ENCODE measurements around the gene STK33. TPM values are rescaled to one million over a fixed set of nuclear protein-coding genes. Genes with fewer than 3 reads are reported as not detected.

STK33 gene
- total and polyA plus RNA-seq, 4 donors = 0.10 to 3.8 (median 1.6) TPM

DNA sequence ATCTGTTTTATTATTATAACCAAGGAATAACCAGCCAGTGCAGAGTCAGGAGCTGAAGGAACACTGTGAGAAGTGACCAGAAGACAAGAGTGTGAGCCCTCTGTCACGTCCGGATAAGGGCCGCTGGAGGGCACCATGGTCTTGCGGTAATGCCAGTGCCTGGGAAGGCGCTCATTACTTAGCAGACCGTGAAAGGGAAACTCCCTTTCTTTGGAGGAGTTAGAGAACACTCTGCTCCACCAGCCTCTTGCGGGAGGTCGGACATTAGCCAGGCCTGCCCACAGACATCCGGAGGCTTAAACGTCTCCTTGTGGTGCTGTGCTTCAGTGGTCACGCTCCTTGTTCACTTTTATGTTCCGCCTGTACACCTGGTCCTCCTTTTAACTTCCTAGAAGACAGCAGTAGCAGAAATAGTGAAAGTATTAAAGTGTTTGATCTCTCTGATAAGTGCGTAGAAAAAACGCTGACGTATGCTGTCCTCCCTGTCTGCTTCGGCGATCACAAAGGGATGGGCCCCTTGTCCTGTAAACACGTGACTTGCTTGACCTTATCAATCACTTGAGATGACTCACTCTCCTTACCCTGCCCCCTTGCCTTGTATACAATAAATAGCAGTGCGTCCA, 209.7 kb downstream of the STK33 start:
- no peaks in the 10 kb centered on the region for H3K27me3 ChIP-seq (ENCODE audit: control insufficient read depth in 1 of 2, insufficient read depth in 2 of 2, low read length in 1 of 2)
- no peak for DNase-seq
- WGBS, 2 donors = 74 to 77% methylated on average over 19 of the region's 19 CpGs
- H3K4me3 ChIP-seq (ENCODE audit: low read length in 2 of 2) = no peak overlapping the region
- H3K4me1 ChIP-seq (ENCODE audit: control insufficient read depth in 1 of 2, insufficient read depth in 2 of 2, low read length in 2 of 2) = no peaks in the 10 kb centered on the region
- intact Hi-C loops (cut with DNase I) = no loop called here
- no peaks in the 10 kb centered on the region for H3K36me3 ChIP-seq (ENCODE audit: control insufficient read depth in 1 of 2, insufficient read depth in 2 of 2, low read length in 1 of 2)
- H3K9me3 ChIP-seq (ENCODE audit: control insufficient read depth, low read length) = no peaks in the 10 kb centered on the region
- ATAC-seq (ENCODE audit: low FRiP score) = no peak
- H3K27ac ChIP-seq (ENCODE audit: low read depth in 1 of 2, low read length in 2 of 2) = no peak overlapping the region

DNA sequence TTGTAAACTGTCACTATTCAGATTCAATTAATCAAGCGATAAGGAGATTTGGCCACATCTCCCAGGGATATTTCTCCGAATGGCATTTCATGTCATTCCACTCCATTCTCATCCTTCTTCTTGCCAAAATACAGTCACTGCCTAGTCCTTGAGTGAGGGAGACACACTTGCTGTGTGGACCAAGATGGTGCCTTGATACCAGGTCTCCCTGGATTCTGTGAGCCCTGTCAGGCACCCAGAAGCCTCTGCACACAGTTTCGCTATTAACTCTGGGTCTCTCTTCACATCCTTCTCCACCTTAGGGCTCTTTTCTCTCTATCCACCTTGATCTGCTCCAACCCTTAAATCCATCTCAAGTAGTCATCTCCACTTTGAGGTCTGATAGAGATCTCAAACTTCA, 210.4 kb downstream of the STK33 start:
- DNase-seq (no peak), ATAC-seq (ENCODE audit: low FRiP score) (no peak)
- WGBS, 2 donors = 96 to 98% methylated on average over 3 of the region's 3 CpGs
- no peaks in the 10 kb centered on the region for H3K27me3 ChIP-seq (ENCODE audit: control insufficient read depth in 1 of 2, insufficient read depth in 2 of 2, low read length in 1 of 2)
- intact Hi-C loops (cut with DNase I) = no loop called here
- H3K4me1 ChIP-seq (ENCODE audit: control insufficient read depth in 1 of 2, insufficient read depth in 2 of 2, low read length in 2 of 2) = no peaks in the 10 kb centered on the region
- H3K27ac ChIP-seq (ENCODE audit: low read depth in 1 of 2, low read length in 2 of 2) = no peak overlapping the region
- H3K36me3 ChIP-seq (ENCODE audit: control insufficient read depth in 1 of 2, insufficient read depth in 2 of 2, low read length in 1 of 2) = no peaks in the 10 kb centered on the region
- no peak overlapping the region for H3K4me3 ChIP-seq (ENCODE audit: low read length in 2 of 2)
- no peaks in the 10 kb centered on the region for H3K9me3 ChIP-seq (ENCODE audit: control insufficient read depth, low read length)

DNA sequence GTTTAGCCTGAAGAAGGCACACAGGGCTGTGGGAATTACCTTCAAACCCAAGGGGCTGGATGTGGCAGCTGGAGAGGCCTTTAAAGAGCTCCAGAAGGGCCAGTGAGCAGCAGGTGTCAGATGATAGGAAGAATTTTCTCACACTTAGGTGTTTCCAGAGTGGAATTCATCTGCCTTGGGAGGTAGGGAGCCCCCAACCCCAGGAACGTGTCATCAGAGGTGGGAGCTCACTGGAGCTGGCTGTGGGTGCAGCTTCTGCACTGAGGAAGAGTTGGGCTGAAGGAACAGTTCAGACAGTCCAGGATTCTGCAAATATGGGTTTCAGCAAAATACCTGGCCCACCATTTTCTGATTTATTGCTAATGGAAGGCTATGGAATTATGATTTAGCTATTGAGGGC, 210.8 kb downstream of the STK33 start:
- H3K36me3 ChIP-seq (ENCODE audit: control insufficient read depth in 1 of 2, insufficient read depth in 2 of 2, low read length in 1 of 2) = no peaks in the 10 kb centered on the region
- H3K4me1 ChIP-seq (ENCODE audit: control insufficient read depth in 1 of 2, insufficient read depth in 2 of 2, low read length in 2 of 2) = no peaks in the 10 kb centered on the region
- no peak overlapping the region for H3K4me3 ChIP-seq (ENCODE audit: low read length in 2 of 2)
- 72 to 84% methylated on average over 1 of the region's 1 CpG for WGBS, 2 donors
- H3K27me3 ChIP-seq (ENCODE audit: control insufficient read depth in 1 of 2, insufficient read depth in 2 of 2, low read length in 1 of 2) = no peaks in the 10 kb centered on the region
- H3K27ac ChIP-seq (ENCODE audit: low read depth in 1 of 2, low read length in 2 of 2) = no peak overlapping the region
- DNase-seq (no peak), ATAC-seq (ENCODE audit: low FRiP score) (no peak)
- intact Hi-C loops (cut with DNase I) = no loop called here
- H3K9me3 ChIP-seq (ENCODE audit: control insufficient read depth, low read length) = no peaks in the 10 kb centered on the region

DNA sequence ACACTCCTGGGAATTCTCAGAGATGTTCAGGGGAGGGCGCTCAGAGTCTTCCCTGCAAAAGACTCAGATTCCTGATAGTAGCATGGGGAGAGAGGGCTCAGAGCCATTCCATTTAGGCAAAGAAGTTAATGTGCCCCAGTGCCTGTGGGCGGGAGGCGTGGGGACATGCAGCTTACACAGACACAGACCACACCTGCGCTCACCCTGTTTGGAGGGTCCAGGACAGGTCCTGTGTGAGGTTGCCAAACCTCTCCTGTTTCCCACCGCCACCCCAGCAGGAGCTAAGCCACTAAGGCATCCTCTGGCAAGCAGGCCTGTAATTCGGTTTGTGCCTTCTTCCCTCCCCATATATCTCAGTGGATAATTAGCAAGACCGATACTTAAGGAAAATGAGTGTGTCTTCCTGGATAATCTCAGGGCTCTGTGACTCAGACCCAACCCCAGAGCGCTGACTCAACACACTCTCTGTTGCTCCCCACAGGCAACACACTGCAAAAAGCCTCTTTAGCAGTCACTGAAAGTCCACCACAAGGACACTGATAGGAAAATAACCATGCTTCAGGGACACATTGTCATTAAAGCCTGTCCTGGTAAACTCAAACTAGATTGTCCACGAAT, 211.5 kb downstream of the STK33 start:
- Histone ChIP-seq H3K27ac (ENCODE audit: low read depth in 1 of 2, low read length in 2 of 2) (no peak overlapping the region), H3K4me1 (ENCODE audit: control insufficient read depth in 1 of 2, insufficient read depth in 2 of 2, low read length in 2 of 2) (no peaks in the 10 kb centered on the region), H3K36me3 (ENCODE audit: control insufficient read depth in 1 of 2, insufficient read depth in 2 of 2, low read length in 1 of 2) (no peaks in the 10 kb centered on the region), H3K27me3 (ENCODE audit: control insufficient read depth in 1 of 2, insufficient read depth in 2 of 2, low read length in 1 of 2) (no peaks in the 10 kb centered on the region), H3K9me3 (ENCODE audit: control insufficient read depth, low read length) (no peaks in the 10 kb centered on the region), H3K4me3 (ENCODE audit: low read length in 2 of 2) (no peak overlapping the region)
- ATAC-seq (ENCODE audit: low FRiP score) (no peak), DNase-seq (no peak)
- 90 to 93% methylated on average over 9 of the region's 9 CpGs for WGBS, 2 donors
- intact Hi-C loops (cut with DNase I) = no loop called here

DNA sequence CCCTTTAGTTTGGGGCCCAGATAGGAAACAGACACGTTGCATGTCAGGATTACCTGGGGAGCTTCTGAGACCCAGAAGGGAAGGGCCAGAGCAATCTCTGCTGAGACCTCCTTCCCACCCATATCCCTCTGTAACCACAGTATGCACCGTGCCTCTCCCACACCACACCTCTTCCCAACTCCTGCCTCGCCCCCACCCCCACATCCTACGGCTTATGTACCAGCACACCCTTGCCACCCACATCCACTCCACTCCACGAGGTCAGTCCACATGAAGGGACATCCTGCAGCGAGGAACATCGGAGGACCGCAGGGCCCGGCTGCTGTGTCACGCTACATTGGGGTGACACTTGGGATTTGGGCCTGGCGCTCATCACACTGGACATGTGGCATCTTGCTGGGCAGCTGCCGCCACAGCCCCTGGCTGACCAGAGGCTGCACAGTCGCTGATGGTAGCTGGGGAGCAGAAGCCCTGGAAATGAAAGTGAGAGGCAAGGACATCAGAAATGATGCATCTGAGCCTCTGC, 212.1 kb downstream of the STK33 start:
- no peaks in the 10 kb centered on the region for H3K4me1 ChIP-seq (ENCODE audit: control insufficient read depth in 1 of 2, insufficient read depth in 2 of 2, low read length in 2 of 2)
- no peaks in the 10 kb centered on the region for H3K9me3 ChIP-seq (ENCODE audit: control insufficient read depth, low read length)
- ATAC-seq (ENCODE audit: low FRiP score) = peak; percentile 52
- H3K27me3 ChIP-seq (ENCODE audit: control insufficient read depth in 1 of 2, insufficient read depth in 2 of 2, low read length in 1 of 2) = no peaks in the 10 kb centered on the region
- intact Hi-C loops (cut with DNase I) = no loop called here
- H3K36me3 ChIP-seq (ENCODE audit: control insufficient read depth in 1 of 2, insufficient read depth in 2 of 2, low read length in 1 of 2) = no peaks in the 10 kb centered on the region
- H3K4me3 ChIP-seq (ENCODE audit: low read length in 2 of 2) = no peak overlapping the region
- 82 to 86% methylated on average over 13 of the region's 13 CpGs for WGBS, 2 donors
- no peak overlapping the region for H3K27ac ChIP-seq (ENCODE audit: low read depth in 1 of 2, low read length in 2 of 2)
- no peak for DNase-seq

DNA sequence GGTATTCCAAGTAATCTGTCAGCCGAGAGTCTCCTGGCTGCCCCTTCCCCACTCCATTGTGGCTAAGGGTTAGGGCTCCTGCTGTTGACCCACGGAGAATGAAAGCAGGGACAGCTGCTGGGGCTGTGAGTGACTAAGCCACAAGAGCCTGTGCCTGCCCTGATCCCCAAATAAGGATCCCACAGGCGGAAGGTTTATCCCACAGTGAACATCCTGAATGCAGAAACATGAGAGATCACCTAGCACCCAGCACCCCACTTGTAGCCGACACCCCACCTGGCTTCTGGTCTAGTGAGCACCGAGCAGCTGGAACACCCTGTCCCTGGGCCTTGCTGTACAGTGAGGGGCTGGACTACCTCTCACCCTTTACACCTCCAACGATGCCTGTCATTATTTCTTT, 212.7 kb downstream of the STK33 start:
- Histone ChIP-seq H3K9me3 (ENCODE audit: control insufficient read depth, low read length) (no peaks in the 10 kb centered on the region), H3K27me3 (ENCODE audit: control insufficient read depth in 1 of 2, insufficient read depth in 2 of 2, low read length in 1 of 2) (no peaks in the 10 kb centered on the region), H3K27ac (ENCODE audit: low read depth in 1 of 2, low read length in 2 of 2) (no peak overlapping the region), H3K4me3 (ENCODE audit: low read length in 2 of 2) (no peak overlapping the region), H3K4me1 (ENCODE audit: control insufficient read depth in 1 of 2, insufficient read depth in 2 of 2, low read length in 2 of 2) (no peaks in the 10 kb centered on the region), H3K36me3 (ENCODE audit: control insufficient read depth in 1 of 2, insufficient read depth in 2 of 2, low read length in 1 of 2) (no peaks in the 10 kb centered on the region)
- DNase-seq (no peak), ATAC-seq (ENCODE audit: low FRiP score) (no peak)
- WGBS, 2 donors = 77 to 81% methylated on average over 6 of the region's 6 CpGs
- intact Hi-C loops (cut with DNase I) = no loop called here

DNA sequence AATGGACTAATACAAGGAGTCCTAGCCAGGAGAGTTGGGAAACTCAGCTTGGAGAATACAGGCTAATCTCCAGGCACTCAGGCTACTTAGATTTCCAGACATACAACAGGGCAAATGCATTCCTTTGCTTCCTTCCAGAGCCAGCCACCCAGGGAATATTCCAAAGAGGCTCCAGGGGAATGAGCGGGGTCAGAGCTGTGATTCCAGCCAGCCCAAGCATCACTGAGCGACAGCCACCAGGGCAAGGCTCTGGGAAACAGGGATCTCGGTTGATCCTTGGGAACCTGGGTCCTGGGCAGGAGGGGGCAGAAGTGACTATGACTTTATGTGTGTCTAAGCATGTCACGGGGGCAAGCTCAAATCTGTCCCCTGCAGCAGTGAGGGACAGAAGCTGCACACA, 218.1 kb downstream of the STK33 start:
- 54 to 58% methylated on average over 4 of the region's 4 CpGs for WGBS, 2 donors
- Histone ChIP-seq H3K27me3 (ENCODE audit: control insufficient read depth in 1 of 2, insufficient read depth in 2 of 2, low read length in 1 of 2) (no peaks in the 10 kb centered on the region), H3K4me1 (ENCODE audit: control insufficient read depth in 1 of 2, insufficient read depth in 2 of 2, low read length in 2 of 2) (no peaks in the 10 kb centered on the region), H3K4me3 (ENCODE audit: low read length in 2 of 2) (no peak overlapping the region), H3K9me3 (ENCODE audit: control insufficient read depth, low read length) (no peaks in the 10 kb centered on the region), H3K27ac (ENCODE audit: low read depth in 1 of 2, low read length in 2 of 2) (no peak overlapping the region), H3K36me3 (ENCODE audit: control insufficient read depth in 1 of 2, insufficient read depth in 2 of 2, low read length in 1 of 2) (no peaks in the 10 kb centered on the region)
- peak in 1 of 2 donors; percentile 38 for DNase-seq
- intact Hi-C loops (cut with DNase I) = no loop called here
- ATAC-seq (ENCODE audit: low FRiP score) = no peak

DNA sequence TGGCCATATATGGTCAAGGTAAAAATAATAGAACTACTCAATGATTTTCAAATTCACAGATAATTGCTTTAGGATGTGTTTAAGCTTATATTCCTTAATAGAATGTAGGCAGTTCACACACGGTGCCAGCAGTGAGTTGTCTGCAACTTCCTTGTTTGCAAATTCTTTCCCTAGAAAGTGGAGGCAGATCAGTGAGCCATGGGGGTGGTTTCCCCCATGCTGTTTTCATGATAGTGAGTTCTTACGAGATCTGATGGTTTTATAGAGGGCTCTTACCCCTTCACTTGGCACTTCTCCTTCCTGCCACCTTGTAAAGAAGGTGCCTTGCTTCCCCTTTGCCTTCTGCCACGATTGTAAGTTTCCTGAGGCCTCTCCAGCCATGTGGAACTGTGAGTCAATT, 218.6 kb downstream of the STK33 start:
- ATAC-seq (ENCODE audit: low FRiP score) (no peak), DNase-seq (no peak)
- Histone ChIP-seq H3K27ac (ENCODE audit: low read depth in 1 of 2, low read length in 2 of 2) (no peak overlapping the region), H3K4me3 (ENCODE audit: low read length in 2 of 2) (no peak overlapping the region), H3K27me3 (ENCODE audit: control insufficient read depth in 1 of 2, insufficient read depth in 2 of 2, low read length in 1 of 2) (no peaks in the 10 kb centered on the region), H3K4me1 (ENCODE audit: control insufficient read depth in 1 of 2, insufficient read depth in 2 of 2, low read length in 2 of 2) (no peaks in the 10 kb centered on the region), H3K9me3 (ENCODE audit: control insufficient read depth, low read length) (no peaks in the 10 kb centered on the region), H3K36me3 (ENCODE audit: control insufficient read depth in 1 of 2, insufficient read depth in 2 of 2, low read length in 1 of 2) (no peaks in the 10 kb centered on the region)
- intact Hi-C loops (cut with DNase I) = no loop called here
- 34% methylated on average over 3 of the region's 3 CpGs for WGBS, 2 donors

DNA sequence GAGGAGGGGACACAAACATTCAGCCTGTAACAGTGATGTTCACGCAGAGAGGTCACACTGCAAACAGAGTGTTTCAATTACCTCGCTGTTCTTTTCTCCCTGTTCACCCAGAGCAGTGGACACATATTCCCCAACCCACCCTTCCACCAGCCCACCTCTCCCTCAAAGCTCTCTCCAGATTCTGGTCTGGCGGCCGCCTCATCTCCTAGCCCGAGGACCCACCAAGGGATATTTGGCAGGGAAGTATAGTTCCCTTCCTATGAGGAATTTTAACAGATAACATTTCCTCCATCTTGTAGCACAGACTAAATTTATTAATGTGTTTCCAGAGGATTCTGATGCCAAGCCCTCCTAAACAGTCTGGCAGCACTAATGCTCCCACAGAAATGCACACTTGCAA, 219.3 kb downstream of the STK33 start:
- intact Hi-C loops (cut with DNase I) = no loop called here

More for the DNA sequence above, 219.3 kb downstream of the STK33 start:
- no peak overlapping the region for H3K4me3 ChIP-seq (ENCODE audit: low read length in 2 of 2)
- no peaks in the 10 kb centered on the region for H3K9me3 ChIP-seq (ENCODE audit: control insufficient read depth, low read length)
- no peak overlapping the region for H3K27ac ChIP-seq (ENCODE audit: low read depth in 1 of 2, low read length in 2 of 2)
- WGBS, 2 donors = 69 to 78% methylated on average over 5 of the region's 5 CpGs
- no peak for DNase-seq
- H3K4me1 ChIP-seq (ENCODE audit: control insufficient read depth in 1 of 2, insufficient read depth in 2 of 2, low read length in 2 of 2) = no peaks in the 10 kb centered on the region
- no peak for ATAC-seq (ENCODE audit: low FRiP score)
- no peaks in the 10 kb centered on the region for H3K27me3 ChIP-seq (ENCODE audit: control insufficient read depth in 1 of 2, insufficient read depth in 2 of 2, low read length in 1 of 2)
- no peaks in the 10 kb centered on the region for H3K36me3 ChIP-seq (ENCODE audit: control insufficient read depth in 1 of 2, insufficient read depth in 2 of 2, low read length in 1 of 2)

Measured in aorta (tissue), 5 donors.